SJSA1 (cell line): ENCODE data around the gene OR4K17. TPM values are rescaled to one million over a fixed set of nuclear protein-coding genes. Genes with fewer than 3 reads are reported as not detected.
"Not testable (repeated sequence)": the region's sequence is repeated elsewhere in the genome, so short reads cannot be mapped to it uniquely, and the experiment has no call there.

Experiments used
- DNase-seq, 2 experiments: peaks; one replicate each; pipeline ENCODE4 v3.0.0-alpha.2; 2015 to 2020; ENCODE audit warnings: low spot score in 2 of 2, low read depth in 1 of 2
- H3K27ac ChIP-seq: fragments of 250-450 bp; sonication (Bioruptor Pico); 2 replicates; pipeline ENCODE4 v1.5.1; 2020; ENCODE audit warnings: mild to moderate bottlenecking, moderate library complexity
- H3K27me3 ChIP-seq: fragments of 250-450 bp; sonication (Bioruptor Pico); replicated peaks from 2 replicates; pipeline ENCODE4 v1.5.1; 2020; ENCODE audit warnings: mild to moderate bottlenecking, moderate library complexity
- H3K36me3 ChIP-seq: fragments of 250-450 bp; sonication (Bioruptor Pico); 2 replicates; pipeline ENCODE4 v1.5.1; 2020; ENCODE audit warnings: mild to moderate bottlenecking
- H3K4me1 ChIP-seq: fragments of 250-450 bp; sonication (Bioruptor Pico); replicated peaks from 2 replicates; pipeline ENCODE4 v1.6.1; 2021; ENCODE audit warnings: mild to moderate bottlenecking
- H3K4me3 ChIP-seq: fragments of 250-450 bp; sonication (Bioruptor Pico); 2 replicates; pipeline ENCODE4 v1.5.1; 2020; ENCODE audit warnings: mild to moderate bottlenecking
- H3K9me3 ChIP-seq: fragments of 250-450 bp; sonication (Bioruptor Pico); replicated peaks from 2 replicates; pipeline ENCODE4 v1.5.1; 2020; ENCODE audit warnings: mild to moderate bottlenecking
- total RNA-seq: library from RNA; depleted of rRNA; stranded (reverse); fragments of >200 nt; shearing (Covaris generic); gene quantifications from 2 replicates; pipeline ENCODE4 v1.2.3, GENCODE V29; 2014; rRNA removed

OR4K17 gene, protein sequence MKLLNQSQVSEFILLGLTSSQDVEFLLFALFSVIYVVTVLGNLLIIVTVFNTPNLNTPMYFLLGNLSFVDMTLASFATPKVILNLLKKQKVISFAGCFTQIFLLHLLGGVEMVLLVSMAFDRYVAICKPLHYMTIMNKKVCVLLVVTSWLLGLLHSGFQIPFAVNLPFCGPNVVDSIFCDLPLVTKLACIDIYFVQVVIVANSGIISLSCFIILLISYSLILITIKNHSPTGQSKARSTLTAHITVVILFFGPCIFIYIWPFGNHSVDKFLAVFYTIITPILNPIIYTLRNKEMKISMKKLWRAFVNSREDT
- total RNA-seq, result not detected in 2 replicates

GRCh38 chr14:20110438-20110837 lies at the start of gene OR4K17:
OR4K17 (plus strand) TSS chr14:20110739; CDS start chr14:20117500, 6,761 bp downstream.
- no peak for DNase-seq
- Histone ChIP-seq H3K36me3 (no peaks in the 10 kb centered on the region), H3K27ac (no peak within 1 kb of the TSS), H3K9me3 (no peaks in the 10 kb centered on the region), H3K4me3 (no peak within 1 kb of the TSS), H3K4me1 (no peaks in the 10 kb centered on the region), H3K27me3 (no peaks in the 10 kb centered on the region)

DNA sequence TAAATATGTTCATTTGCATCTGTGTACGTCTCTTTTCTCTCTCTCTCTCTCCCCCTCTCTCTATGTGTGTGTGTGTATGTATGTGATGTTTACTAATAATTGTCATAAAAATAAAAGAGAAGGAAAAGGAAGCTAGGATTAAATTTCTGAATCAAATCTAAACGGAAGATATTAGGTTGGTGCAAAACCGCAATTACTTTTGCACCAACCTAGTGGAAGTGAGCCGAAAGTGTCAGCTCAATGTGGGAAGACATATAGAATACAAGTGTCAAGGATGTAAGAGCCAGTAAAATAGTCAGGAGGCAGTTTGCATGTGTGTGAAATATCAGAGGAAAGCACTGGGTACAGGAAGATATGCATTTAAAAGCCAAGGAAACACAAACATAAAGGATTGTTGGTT lies 18.5 kb upstream of the OR4K17 start:
- Histone ChIP-seq H3K27ac (no peak overlapping the region), H3K9me3 (no peaks in the 10 kb centered on the region), H3K27me3 (no peaks in the 10 kb centered on the region), H3K4me3 (no peak overlapping the region), H3K36me3 (no peaks in the 10 kb centered on the region), H3K4me1 (no peaks in the 10 kb centered on the region)
- DNase-seq, result no peak

GRCh38 chr14:20093442-20093841 lies 17.1 kb upstream of the OR4K17 start:
- no peak for DNase-seq
- no peaks in the 10 kb centered on the region for H3K27me3 ChIP-seq
- no peaks in the 10 kb centered on the region for H3K4me1 ChIP-seq
- no peaks in the 10 kb centered on the region for H3K36me3 ChIP-seq
- no peak overlapping the region for H3K27ac ChIP-seq
- H3K4me3 ChIP-seq, result no peak overlapping the region
- H3K9me3 ChIP-seq, result no peaks in the 10 kb centered on the region

- not testable (repeated sequence) for H3K36me3 ChIP-seq, H3K27ac ChIP-seq, H3K4me3 ChIP-seq, H3K9me3 ChIP-seq, DNase-seq, H3K4me1 ChIP-seq, H3K27me3 ChIP-seq
These were observed 11.4 kb upstream of the OR4K17 start for GRCh38 chr14:20098926-20099770.

- Histone ChIP-seq H3K27me3 (no peaks in the 10 kb centered on the region), H3K27ac (no peak overlapping the region), H3K9me3 (no peaks in the 10 kb centered on the region), H3K4me3 (no peak overlapping the region), H3K36me3 (no peaks in the 10 kb centered on the region), H3K4me1 (no peaks in the 10 kb centered on the region)
- DNase-seq, result no peak
These were observed 1.8 kb downstream of the OR4K17 start for GRCh38 chr14:20112321-20112720.

- no peaks in the 10 kb centered on the region for H3K36me3 ChIP-seq
- H3K4me3 ChIP-seq, result no peak overlapping the region
- no peaks in the 10 kb centered on the region for H3K27me3 ChIP-seq
- no peak for DNase-seq
- H3K4me1 ChIP-seq, result no peaks in the 10 kb centered on the region
- no peaks in the 10 kb centered on the region for H3K9me3 ChIP-seq
- H3K27ac ChIP-seq, result no peak overlapping the region
These were observed 6.2 kb downstream of the OR4K17 start for GRCh38 chr14:20116748-20117147.

GRCh38 chr14:20118795-20119194 lies 8.3 kb downstream of the OR4K17 start:
- H3K4me1 ChIP-seq, result no peaks in the 10 kb centered on the region
- no peak overlapping the region for H3K4me3 ChIP-seq
- no peaks in the 10 kb centered on the region for H3K9me3 ChIP-seq
- no peaks in the 10 kb centered on the region for H3K27me3 ChIP-seq
- no peak overlapping the region for H3K27ac ChIP-seq
- H3K36me3 ChIP-seq, result no peaks in the 10 kb centered on the region
- DNase-seq, result no peak

DNA sequence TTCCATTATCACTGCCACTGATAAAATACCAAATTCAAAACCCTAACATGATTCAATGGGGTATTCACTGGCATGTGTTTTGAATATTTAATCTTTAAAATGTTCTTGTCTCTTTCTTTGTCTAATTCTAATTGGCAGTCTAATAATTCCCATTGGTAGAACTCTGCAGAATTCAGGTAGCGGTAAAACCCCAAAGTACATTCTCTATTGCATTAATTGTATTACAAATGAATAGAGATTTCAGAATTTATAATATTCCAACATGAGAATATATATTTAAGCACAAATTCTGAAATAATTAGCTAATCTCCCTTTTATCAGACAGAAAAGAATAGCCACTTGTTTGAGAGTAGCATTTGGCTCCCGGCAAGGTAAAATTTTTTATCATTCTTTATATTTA lies 28.0 kb downstream of the OR4K17 start, which contains the start of gene OR4N5:
Gene OR4N5 (plus strand): TSS at position 301 of the 400 bp plus-strand sequence. CDS start 4,916 bp downstream, outside the sequence.
- H3K27me3 ChIP-seq, result no peaks in the 10 kb centered on the region
- H3K27ac ChIP-seq, result no peak within 1 kb of the TSS
- no peak for DNase-seq
- no peaks in the 10 kb centered on the region for H3K9me3 ChIP-seq
- H3K4me3 ChIP-seq, result no peak within 1 kb of the TSS
- H3K4me1 ChIP-seq, result no peaks in the 10 kb centered on the region
- no peaks in the 10 kb centered on the region for H3K36me3 ChIP-seq

DNA sequence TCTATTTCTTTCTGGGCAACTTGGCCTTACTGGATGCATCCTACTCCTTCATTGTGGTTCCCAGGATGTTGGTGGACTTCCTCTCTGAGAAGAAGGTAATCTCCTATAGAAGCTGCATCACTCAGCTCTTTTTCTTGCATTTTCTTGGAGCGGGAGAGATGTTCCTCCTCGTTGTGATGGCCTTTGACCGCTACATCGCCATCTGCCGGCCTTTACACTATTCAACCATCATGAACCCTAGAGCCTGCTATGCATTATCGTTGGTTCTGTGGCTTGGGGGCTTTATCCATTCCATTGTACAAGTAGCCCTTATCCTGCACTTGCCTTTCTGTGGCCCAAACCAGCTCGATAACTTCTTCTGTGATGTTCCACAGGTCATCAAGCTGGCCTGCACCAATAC lies 33.4 kb downstream of the OR4K17 start:
- H3K9me3 ChIP-seq, result no peaks in the 10 kb centered on the region
- no peaks in the 10 kb centered on the region for H3K27me3 ChIP-seq

GRCh38 chr14:20144820-20145219 lies 34.3 kb downstream of the OR4K17 start:
- Histone ChIP-seq H3K4me1 (no peaks in the 10 kb centered on the region), H3K9me3 (no peaks in the 10 kb centered on the region), H3K4me3 (no peak overlapping the region)

More for the DNA sequence above, 33.4 kb downstream of the OR4K17 start:
- H3K36me3 ChIP-seq, result no peaks in the 10 kb centered on the region
- no peaks in the 10 kb centered on the region for H3K4me1 ChIP-seq
- no peak overlapping the region for H3K27ac ChIP-seq
- no peak overlapping the region for H3K4me3 ChIP-seq
- no peak for DNase-seq

GRCh38 chr14:20164462-20164861 lies 53.9 kb downstream of the OR4K17 start:
- no peaks in the 10 kb centered on the region for H3K36me3 ChIP-seq
- DNase-seq, result no peak
- H3K27me3 ChIP-seq, result no peaks in the 10 kb centered on the region

More at GRCh38 chr14:20144820-20145219, 34.3 kb downstream of the OR4K17 start:
- no peaks in the 10 kb centered on the region for H3K27me3 ChIP-seq
- H3K27ac ChIP-seq, result no peak overlapping the region
- no peak for DNase-seq
- no peaks in the 10 kb centered on the region for H3K36me3 ChIP-seq

DNA sequence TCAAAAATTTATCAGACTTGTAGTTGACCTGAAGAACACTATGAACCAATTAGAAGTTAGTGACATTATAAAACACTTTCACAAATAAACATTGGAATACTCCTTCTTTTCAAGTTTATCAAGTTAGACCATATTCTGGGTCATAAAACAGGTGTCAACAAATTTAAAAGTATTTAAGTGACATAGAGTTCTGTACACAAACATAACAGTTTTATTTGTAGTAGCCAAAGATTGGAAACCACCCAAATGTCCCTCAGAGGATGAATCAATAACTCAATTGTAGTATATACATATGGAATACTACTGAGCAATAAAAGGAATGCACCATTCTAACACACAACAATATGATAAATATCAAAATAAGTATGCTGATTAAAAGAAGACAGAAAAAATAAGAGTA lies 56.6 kb downstream of the OR4K17 start:
- Histone ChIP-seq H3K27me3 (no peaks in the 10 kb centered on the region), H3K4me1 (no peaks in the 10 kb centered on the region), H3K36me3 (no peaks in the 10 kb centered on the region), H3K9me3 (no peaks in the 10 kb centered on the region), H3K4me3 (no peak overlapping the region), H3K27ac (no peak overlapping the region)
- DNase-seq, result no peak

More at GRCh38 chr14:20164462-20164861, 53.9 kb downstream of the OR4K17 start:
- no peak overlapping the region for H3K27ac ChIP-seq
- H3K9me3 ChIP-seq, result no peaks in the 10 kb centered on the region
- no peak overlapping the region for H3K4me3 ChIP-seq
- H3K4me1 ChIP-seq, result no peaks in the 10 kb centered on the region

- H3K27me3 ChIP-seq, H3K36me3 ChIP-seq, DNase-seq, H3K4me1 ChIP-seq, H3K27ac ChIP-seq, H3K4me3 ChIP-seq, H3K9me3 ChIP-seq: not testable (repeated sequence)
These were observed 59.3 kb downstream of the OR4K17 start for GRCh38 chr14:20169852-20170251.
